Lower leg skin (tissue), 3 donors: ENCODE data around the gene NUDT2.

Source experiments
- CTCF ChIP-seq, 3 donors: fragments of 450-650 bp; IDR thresholded peaks; one replicate each; pipeline ENCODE4 v1.5.1; 2016; ENCODE audit warnings: antibody characterized with exemption in 3 of 3, mild to moderate bottlenecking in 3 of 3, moderate library complexity in 2 of 3
- POLR2A ChIP-seq, 2 donors: fragments of 450-650 bp; IDR thresholded peaks; one replicate each; pipeline ENCODE4 v1.6.1; 2016 to 2017; ENCODE audit warnings: antibody characterized with exemption in 2 of 2, mild to moderate bottlenecking in 1 of 2, moderate library complexity in 1 of 2

GRCh38 chr9:34291023-34291422, 38.3 kb upstream of the NUDT2 start:
- TF ChIP-seq POLR2A (IDR thresholded peaks at IDR 0.05) (no peak), CTCF (IDR thresholded peaks at IDR 0.05) (no peak)
